Parathyroid adenoma (tissue), 2 donors: Measurements from ENCODE around the gene A1BG.
"Not testable (repeated sequence)": the region's sequence is repeated elsewhere in the genome, so short reads cannot be mapped to it uniquely, and the experiment has no call there.

Experiments used
- H2AFZ ChIP-seq: fragments of 300-600 bp; sonication (generic); one replicate; pipeline ENCODE4 v1.7.0; 2017; ENCODE audit warnings: antibody characterized with exemption, mild to moderate bottlenecking
- H3K27ac ChIP-seq: fragments of 300-600 bp; sonication (generic); one replicate; pipeline ENCODE4 v1.7.0; 2017
- H3K27me3 ChIP-seq: fragments of 300-600 bp; sonication (generic); one replicate; pipeline ENCODE4 v1.7.0; 2017; ENCODE audit warnings: low read length; ENCODE audit not compliant: control insufficient read depth, insufficient read depth
- H3K36me3 ChIP-seq: fragments of 300-600 bp; sonication (generic); one replicate; pipeline ENCODE4 v1.7.0; 2017; ENCODE audit warnings: low read length; ENCODE audit not compliant: control insufficient read depth, insufficient read depth
- H3K4me1 ChIP-seq: fragments of 300-600 bp; sonication (generic); one replicate; pipeline ENCODE4 v1.7.0; 2017; ENCODE audit warnings: control low read depth
- H3K4me2 ChIP-seq: fragments of 300-600 bp; sonication (generic); one replicate; pipeline ENCODE4 v1.7.0; 2017; ENCODE audit warnings: low read length
- H3K4me3 ChIP-seq: fragments of 300-600 bp; sonication (generic); one replicate; pipeline ENCODE4 v1.7.0; 2017; ENCODE audit warnings: low read depth, low read length
- H3K79me2 ChIP-seq: fragments of 300-600 bp; sonication (generic); one replicate; pipeline ENCODE4 v1.7.0; 2017; ENCODE audit warnings: control low read depth
- H3K9ac ChIP-seq: fragments of 300-600 bp; sonication (generic); one replicate; pipeline ENCODE4 v1.7.0; 2017; ENCODE audit warnings: mild to moderate bottlenecking
- H3K9me3 ChIP-seq: fragments of 300-600 bp; sonication (generic); one replicate; pipeline ENCODE4 v1.7.0; 2017; ENCODE audit warnings: low read length; ENCODE audit not compliant: control insufficient read depth
- TF ChIP-seq, protein P1 (sequence below): fragments of 300-600 bp; sonication (generic); IDR thresholded peaks from one replicate; pipeline ENCODE4 v1.7.0; 2017; ENCODE audit warnings: antibody characterized with exemption, mild to moderate bottlenecking
- donor health status: primary hyperparathyroidism.

Gene A1BG

GRCh38 chr19:58350871-58351557 lies 2.3 kb downstream of the A1BG start:
- H3K4me1 ChIP-seq: peaks cover 9% of the 10 kb centered on the region
- H3K4me3 ChIP-seq: no peak overlapping the region
- no peak overlapping the region for H3K4me2 ChIP-seq
- TF ChIP-seq, protein P1, sequence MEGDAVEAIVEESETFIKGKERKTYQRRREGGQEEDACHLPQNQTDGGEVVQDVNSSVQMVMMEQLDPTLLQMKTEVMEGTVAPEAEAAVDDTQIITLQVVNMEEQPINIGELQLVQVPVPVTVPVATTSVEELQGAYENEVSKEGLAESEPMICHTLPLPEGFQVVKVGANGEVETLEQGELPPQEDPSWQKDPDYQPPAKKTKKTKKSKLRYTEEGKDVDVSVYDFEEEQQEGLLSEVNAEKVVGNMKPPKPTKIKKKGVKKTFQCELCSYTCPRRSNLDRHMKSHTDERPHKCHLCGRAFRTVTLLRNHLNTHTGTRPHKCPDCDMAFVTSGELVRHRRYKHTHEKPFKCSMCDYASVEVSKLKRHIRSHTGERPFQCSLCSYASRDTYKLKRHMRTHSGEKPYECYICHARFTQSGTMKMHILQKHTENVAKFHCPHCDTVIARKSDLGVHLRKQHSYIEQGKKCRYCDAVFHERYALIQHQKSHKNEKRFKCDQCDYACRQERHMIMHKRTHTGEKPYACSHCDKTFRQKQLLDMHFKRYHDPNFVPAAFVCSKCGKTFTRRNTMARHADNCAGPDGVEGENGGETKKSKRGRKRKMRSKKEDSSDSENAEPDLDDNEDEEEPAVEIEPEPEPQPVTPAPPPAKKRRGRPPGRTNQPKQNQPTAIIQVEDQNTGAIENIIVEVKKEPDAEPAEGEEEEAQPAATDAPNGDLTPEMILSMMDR: no peak
- H3K9me3 ChIP-seq: no peaks in the 10 kb centered on the region
- no peak overlapping the region for H3K9ac ChIP-seq
- H3K27ac ChIP-seq: no peak overlapping the region
- peaks cover 20% of the 10 kb centered on the region for H3K79me2 ChIP-seq
- no peaks in the 10 kb centered on the region for H3K27me3 ChIP-seq
- no peak overlapping the region for H2AFZ ChIP-seq
- H3K36me3 ChIP-seq: no peaks in the 10 kb centered on the region

- no peak overlapping the region for H3K4me2 ChIP-seq
- H3K36me3 ChIP-seq: no peaks in the 10 kb centered on the region
- peaks cover 20% of the 10 kb centered on the region for H3K79me2 ChIP-seq
- H3K4me3 ChIP-seq: no peak overlapping the region
- no peaks in the 10 kb centered on the region for H3K9me3 ChIP-seq
- no peak overlapping the region for H3K27ac ChIP-seq
- H3K4me1 ChIP-seq: peaks cover 12% of the 10 kb centered on the region
- H2AFZ ChIP-seq: no peak overlapping the region
- H3K9ac ChIP-seq: no peak overlapping the region
- H3K27me3 ChIP-seq: no peaks in the 10 kb centered on the region
- TF ChIP-seq, protein P1: no peak
These were observed 3.1 kb downstream of the A1BG start for GRCh38 chr19:58350001-58350861.

DNA sequence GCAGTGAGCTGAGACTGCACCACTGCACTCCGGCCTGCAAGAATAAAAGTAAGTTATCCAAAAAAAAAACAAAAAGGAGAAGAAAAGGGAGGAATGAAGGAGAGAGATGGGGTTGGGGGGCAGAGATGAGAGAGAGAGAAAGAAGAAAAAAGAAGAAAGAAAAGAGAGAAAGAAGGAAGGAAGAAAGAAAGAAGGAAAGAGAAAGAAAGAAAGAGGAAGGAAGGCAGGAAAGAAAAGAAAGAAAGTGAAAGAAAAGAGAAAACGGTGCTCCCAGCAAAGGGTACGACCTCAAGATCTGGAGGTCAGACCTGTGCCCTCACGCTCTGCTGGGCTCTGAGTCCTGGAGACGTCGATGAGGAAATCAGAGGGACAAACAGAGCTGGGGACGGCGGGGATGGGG lies 3.7 kb downstream of the A1BG start:
- no peaks in the 10 kb centered on the region for H3K27me3 ChIP-seq
- H3K27ac ChIP-seq: no peak overlapping the region
- H3K79me2 ChIP-seq: peaks cover 20% of the 10 kb centered on the region
- no peaks in the 10 kb centered on the region for H3K9me3 ChIP-seq
- H2AFZ ChIP-seq: no peak overlapping the region
- TF ChIP-seq, protein P1: no peak
- no peak overlapping the region for H3K9ac ChIP-seq
- H3K4me2 ChIP-seq: no peak overlapping the region
- H3K4me1 ChIP-seq: peaks cover 12% of the 10 kb centered on the region
- no peaks in the 10 kb centered on the region for H3K36me3 ChIP-seq
- no peak overlapping the region for H3K4me3 ChIP-seq

GRCh38 chr19:58348080-58348479 lies 5.2 kb downstream of the A1BG start:
- Histone ChIP-seq H3K4me3 (peak overlapping the region; percentile 58), H3K4me1 (peaks cover 12% of the 10 kb centered on the region), H3K79me2 (peaks cover 20% of the 10 kb centered on the region), H3K27ac (peak overlapping the region; percentile 90), H3K4me2 (peak overlapping the region; percentile 97), H2AFZ (peak overlapping the region; percentile 86)
- not testable (repeated sequence) for H3K36me3 ChIP-seq, H3K9ac ChIP-seq, H3K9me3 ChIP-seq, H3K27me3 ChIP-seq
